CD14-positive monocyte (primary cell): ENCODE data around the gene TMEM175. TPM values are rescaled to one million over a fixed set of nuclear protein-coding genes. Genes with fewer than 3 reads are reported as not detected.

ENCODE experiments used
- DNase-seq, 3 donors: peaks; one replicate each; pipeline ENCODE4 v3.0.0-alpha.2; 2011 to 2022
- H2AFZ ChIP-seq: 2 replicates; pipeline ENCODE4 v1.6.0; 2012; ENCODE audit warnings: mild to moderate bottlenecking, low read depth, low read length, inconsistent platforms; ENCODE audit not compliant: insufficient read depth, poor library complexity, severe bottlenecking
- H3K27ac ChIP-seq, 2 donors: 1 replicate in 1 of 2; 2 replicates in 1 of 2; pipeline ENCODE4 v1.5.1; 2012 to 2013; ENCODE audit warnings: low read length in 2 of 2, control low read depth in 1 of 2, inconsistent platforms in 1 of 2, low read depth in 1 of 2, mild to moderate bottlenecking in 1 of 2
- H3K27me3 ChIP-seq, 2 donors: one replicate each; pipeline versions ENCODE4 v1.6.0 to v1.6.1; 2011 to 2013; ENCODE audit warnings: low read length in 2 of 2; ENCODE audit not compliant: control insufficient read depth in 2 of 2, insufficient read depth in 2 of 2
- H3K36me3 ChIP-seq, 2 donors: replicated peaks in 1 of 2; 1 replicate in 1 of 2; 2 replicates in 1 of 2; pipeline versions ENCODE4 v1.5.1 to v1.6.1; 2012 to 2013; ENCODE audit warnings: low read length in 2 of 2, control low read depth in 1 of 2, inconsistent platforms in 1 of 2, mild to moderate bottlenecking in 1 of 2; ENCODE audit not compliant: insufficient read depth in 2 of 2, control insufficient read depth in 1 of 2
- H3K4me1 ChIP-seq, 2 donors: 1 replicate in 1 of 2; 2 replicates in 1 of 2; pipeline versions ENCODE4 v1.5.1 to v1.6.1; 2012 to 2013; ENCODE audit warnings: low read length in 2 of 2, control low read depth in 1 of 2, inconsistent platforms in 1 of 2, mild to moderate bottlenecking in 1 of 2, moderate library complexity in 1 of 2; ENCODE audit not compliant: insufficient read depth in 2 of 2, control insufficient read depth in 1 of 2
- H3K4me2 ChIP-seq: replicated peaks from 2 replicates; pipeline ENCODE3; 2012; ENCODE audit warnings: low read length, moderate library complexity, mild to moderate bottlenecking; ENCODE audit not compliant: poor library complexity, severe bottlenecking; ENCODE audit errors: extremely low read depth
- H3K4me3 ChIP-seq, 3 experiments: fragments of 200-600 bp in 1 of 3; sonication (generic) in 1 of 3; replicated peaks in 1 of 3; 1 replicate in 2 of 3; 2 replicates in 1 of 3; pipeline ENCODE4 v1.5.1; 2011 to 2013; ENCODE audit warnings: low read length in 3 of 3, mild to moderate bottlenecking in 3 of 3, control low read depth in 2 of 3, low read depth in 2 of 3, inconsistent platforms in 1 of 3, moderate library complexity in 1 of 3
- H3K79me2 ChIP-seq: 2 replicates; pipeline ENCODE4 v1.6.0; 2012; ENCODE audit warnings: mild to moderate bottlenecking, control low read depth, inconsistent platforms, low read length, moderate library complexity; ENCODE audit not compliant: insufficient read depth
- H3K9ac ChIP-seq: 2 replicates; pipeline ENCODE4 v1.6.0; 2017; ENCODE audit warnings: low read length, mild to moderate bottlenecking; ENCODE audit not compliant: insufficient read depth, poor library complexity, severe bottlenecking
- H3K9me3 ChIP-seq, 2 donors: replicated peaks in 1 of 2; 1 replicate in 1 of 2; 2 replicates in 1 of 2; pipeline versions ENCODE4 v1.5.1 to v1.6.1; 2012 to 2013; ENCODE audit warnings: low read length in 2 of 2, control low read depth in 1 of 2; ENCODE audit not compliant: control insufficient read depth in 1 of 2, insufficient read depth in 1 of 2
- H4K20me1 ChIP-seq: 2 replicates; pipeline ENCODE4 v1.6.0; 2012; ENCODE audit warnings: mild to moderate bottlenecking, low read length, control low read depth, moderate library complexity; ENCODE audit not compliant: insufficient read depth
- H3K27ac Mint-ChIP-seq, 7 donors: one replicate each; pipeline ENCODE4 v1.8.0; 2020; ENCODE audit warnings: mild to moderate bottlenecking in 7 of 7, mixed read lengths in 7 of 7, moderate library complexity in 6 of 7, inconsistent platforms in 2 of 7
- H3K27me3 Mint-ChIP-seq, 3 donors: one replicate each; pipeline ENCODE4 v1.8.0; 2021 to 2022; ENCODE audit warnings: low read depth in 3 of 3, mild to moderate bottlenecking in 3 of 3, mixed read lengths in 3 of 3, moderate library complexity in 3 of 3, inconsistent platforms in 1 of 3
- H3K36me3 Mint-ChIP-seq, 2 donors: one replicate each; pipeline ENCODE4 v1.8.0; 2020; ENCODE audit warnings: mixed read lengths in 2 of 2, inconsistent platforms in 1 of 2, mild to moderate bottlenecking in 1 of 2
- H3K4me1 Mint-ChIP-seq: one replicate; pipeline ENCODE4 v1.8.0; 2020; ENCODE audit warnings: mild to moderate bottlenecking, mixed read lengths
- H3K4me3 Mint-ChIP-seq, 2 donors: one replicate each; pipeline ENCODE4 v1.8.0; 2020; ENCODE audit warnings: mild to moderate bottlenecking in 2 of 2, mixed read lengths in 2 of 2, moderate library complexity in 1 of 2
- H3K9me3 Mint-ChIP-seq, 7 donors: one replicate each; pipeline ENCODE4 v1.8.0; 2020 to 2022; ENCODE audit warnings: mixed read lengths in 7 of 7, mild to moderate bottlenecking in 6 of 7, moderate library complexity in 6 of 7, inconsistent platforms in 2 of 7
- WGBS: methylation state at CpG from one replicate; pipeline ENCODE4 v1.1.5; 2013; ENCODE audit warnings: missing lambda C conversion rate; ENCODE audit not compliant: insufficient coverage; 5-methylcytosine and 5-hydroxymethylcytosine counted together
- intact Hi-C, 2 donors: fragments of 100-400 bp; cut with micrococcal nuclease; formaldehyde crosslinking; loops; one replicate each; pipeline versions ENCODE4 v1.15.0 to v1.15.1; 2023
- polyA plus RNA-seq, 3 donors: library from polyadenylated mRNA; depleted of rRNA in 1 of 3; unstranded in 2 of 3; stranded (reverse) in 1 of 3; fragments of 300-500 nt in 2 of 3; fragments of >200 nt in 1 of 3; fragmentation: Illumina TruSeq in 2 of 3; gene quantifications; 1 replicate in 2 of 3; 2 replicates in 1 of 3; pipeline ENCODE4 v1.2.3, GENCODE V29; 2012 to 2021
- TF ChIP-seq, protein P1 (sequence below): fragments of 200-600 bp; IDR thresholded peaks from one replicate; pipeline ENCODE4 v1.8.0; 2022; ENCODE audit warnings: antibody characterized with exemption, mild to moderate bottlenecking

TMEM175 gene
- polyA plus RNA-seq, 3 donors = 18.9 to 216 (median 20.7) TPM

GRCh38 chr4:982814-983213 is 50.6 kb downstream of the TMEM175 start:
- DNase-seq = no peak
- no peak overlapping the region for H2AFZ ChIP-seq
- Mint-ChIP-seq H3K4me1 (peaks cover 36% of the 10 kb centered on the region), H3K4me3 (no peak overlapping the region), H3K27me3 (peaks cover 1 to 2% (median 2%) of the 10 kb centered on the region in 3 donors), H3K27ac (no peak overlapping the region), H3K36me3 (no peaks in the 10 kb centered on the region), H3K9me3 (peaks cover 0 to 1% (median 0%) of the 10 kb centered on the region in 7 donors)
- H3K27me3 ChIP-seq = no peaks in the 10 kb centered on the region
- no peak overlapping the region for H3K9ac ChIP-seq
- H3K4me2 ChIP-seq = no peak overlapping the region
- intact Hi-C loops = no loop called here
- no peaks in the 10 kb centered on the region for H3K9me3 ChIP-seq
- TF ChIP-seq, protein P1, sequence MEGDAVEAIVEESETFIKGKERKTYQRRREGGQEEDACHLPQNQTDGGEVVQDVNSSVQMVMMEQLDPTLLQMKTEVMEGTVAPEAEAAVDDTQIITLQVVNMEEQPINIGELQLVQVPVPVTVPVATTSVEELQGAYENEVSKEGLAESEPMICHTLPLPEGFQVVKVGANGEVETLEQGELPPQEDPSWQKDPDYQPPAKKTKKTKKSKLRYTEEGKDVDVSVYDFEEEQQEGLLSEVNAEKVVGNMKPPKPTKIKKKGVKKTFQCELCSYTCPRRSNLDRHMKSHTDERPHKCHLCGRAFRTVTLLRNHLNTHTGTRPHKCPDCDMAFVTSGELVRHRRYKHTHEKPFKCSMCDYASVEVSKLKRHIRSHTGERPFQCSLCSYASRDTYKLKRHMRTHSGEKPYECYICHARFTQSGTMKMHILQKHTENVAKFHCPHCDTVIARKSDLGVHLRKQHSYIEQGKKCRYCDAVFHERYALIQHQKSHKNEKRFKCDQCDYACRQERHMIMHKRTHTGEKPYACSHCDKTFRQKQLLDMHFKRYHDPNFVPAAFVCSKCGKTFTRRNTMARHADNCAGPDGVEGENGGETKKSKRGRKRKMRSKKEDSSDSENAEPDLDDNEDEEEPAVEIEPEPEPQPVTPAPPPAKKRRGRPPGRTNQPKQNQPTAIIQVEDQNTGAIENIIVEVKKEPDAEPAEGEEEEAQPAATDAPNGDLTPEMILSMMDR = no peak
- H3K4me1 ChIP-seq = peaks cover 50 to 55% of the 10 kb centered on the region in 2 donors
- H4K20me1 ChIP-seq = peaks cover 5% of the 10 kb centered on the region
- no peak overlapping the region for H3K27ac ChIP-seq
- no peaks in the 10 kb centered on the region for H3K36me3 ChIP-seq
- WGBS = 97% methylated on average over 15 of the region's 15 CpGs
- no peaks in the 10 kb centered on the region for H3K79me2 ChIP-seq
- H3K4me3 ChIP-seq = no peak overlapping the region

DNA sequence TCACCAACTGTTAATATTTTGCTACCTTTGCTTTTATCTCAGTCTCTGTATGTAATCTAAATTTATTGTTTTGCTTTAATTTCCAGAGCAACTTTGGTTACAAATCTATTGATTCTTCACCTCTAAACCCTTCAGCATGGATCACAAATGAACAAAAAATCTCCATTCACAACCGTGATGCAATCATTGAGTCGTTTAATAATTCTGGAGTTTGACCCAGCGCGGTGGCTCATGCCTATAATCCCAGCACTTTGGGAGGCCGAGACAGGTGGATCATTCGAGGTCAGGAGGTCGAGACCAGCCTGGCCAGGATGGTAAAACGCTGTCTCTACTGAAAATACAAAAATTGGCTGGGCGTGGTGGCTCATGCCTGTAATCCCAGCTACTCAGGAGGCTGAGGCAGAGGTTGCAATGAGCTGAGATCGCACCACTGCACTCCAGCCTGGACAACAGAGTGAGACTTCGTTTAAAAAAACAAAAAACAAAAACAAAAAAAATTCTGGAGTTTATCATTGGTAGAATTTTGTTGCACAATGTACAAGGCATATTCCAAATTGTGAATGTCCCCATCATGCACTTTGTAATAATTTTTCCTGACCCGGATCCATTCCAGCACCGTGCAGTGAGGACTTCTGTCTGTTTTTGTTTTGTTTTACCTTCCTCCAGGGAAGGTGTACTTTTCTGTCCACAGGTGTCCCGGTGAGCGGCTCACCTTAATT is 52.2 kb downstream of the TMEM175 start:
- Histone ChIP-seq H3K36me3 (peaks cover under 1 to 1% of the 10 kb centered on the region in 2 donors), H3K9ac (no peak overlapping the region), H3K27ac (no peak overlapping the region), H3K4me3 (peak overlapping the region in 1 of 3 experiments; percentile 34), H3K79me2 (no peaks in the 10 kb centered on the region), H2AFZ (peak overlapping the region; percentile 73), H3K4me1 (peaks cover 37 to 44% of the 10 kb centered on the region in 2 donors), H4K20me1 (peaks cover 11% of the 10 kb centered on the region), H3K9me3 (no peaks in the 10 kb centered on the region), H3K27me3 (no peaks in the 10 kb centered on the region), H3K4me2 (peak overlapping the region; percentile 35)
- H3K4me3 Mint-ChIP-seq = peak overlapping the region in 1 of 2 donors; percentile 39
- H3K4me1 Mint-ChIP-seq = peaks cover 32% of the 10 kb centered on the region
- intact Hi-C loops = no loop called here
- WGBS = 87% methylated on average over 11 of the region's 15 CpGs
- TF ChIP-seq, protein P1 = no peak
- no peak for DNase-seq
- peaks cover 1 to 2% (median 2%) of the 10 kb centered on the region in 3 donors for H3K27me3 Mint-ChIP-seq
- H3K36me3 Mint-ChIP-seq = peaks cover 0 to 1% of the 10 kb centered on the region in 2 donors
- peaks cover 0 to 1% (median 0%) of the 10 kb centered on the region in 7 donors for H3K9me3 Mint-ChIP-seq
- peak overlapping the region in 1 of 7 donors; percentile 18 for H3K27ac Mint-ChIP-seq
